NCI-H2227 (cell line): ENCODE data around the gene KLHL26.

ENCODE experiments used
- DNase-seq: peaks from one replicate; lab custom pipeline; 2025; ENCODE audit not compliant: unreplicated experiment; lab: John Stamatoyannopoulos, UW

The KLHL26 gene

GRCh38 chr19:18647807-18648206, 11.0 kb downstream of the KLHL26 start:
- DNase-seq = no peak

DNA sequence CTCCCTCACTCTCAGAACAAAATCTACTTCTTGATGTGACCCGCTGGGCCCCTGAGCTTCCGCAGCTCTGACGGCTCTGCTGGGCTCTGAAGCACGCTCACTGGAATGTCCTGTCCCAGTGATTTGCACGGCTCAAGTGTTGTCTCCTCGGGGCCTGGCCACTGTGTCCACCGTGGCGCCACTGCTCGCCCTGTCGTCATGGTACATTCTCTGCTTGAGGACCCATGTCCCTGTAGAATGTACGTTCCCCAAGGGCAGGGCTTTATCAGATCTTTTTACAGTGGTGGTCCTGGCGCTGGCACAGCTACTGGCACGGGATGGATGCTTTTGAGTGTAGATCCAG, 12.1 kb downstream of the KLHL26 start:
- no peak for DNase-seq

GRCh38 chr19:18649371-18650020, 12.7 kb downstream of the KLHL26 start:
- peak; percentile 74 for DNase-seq

GRCh38 chr19:18650021-18650390, 13.2 kb downstream of the KLHL26 start:
- no peak for DNase-seq

GRCh38 chr19:18650468-18651041, 13.7 kb downstream of the KLHL26 start:
- DNase-seq = no peak

DNA sequence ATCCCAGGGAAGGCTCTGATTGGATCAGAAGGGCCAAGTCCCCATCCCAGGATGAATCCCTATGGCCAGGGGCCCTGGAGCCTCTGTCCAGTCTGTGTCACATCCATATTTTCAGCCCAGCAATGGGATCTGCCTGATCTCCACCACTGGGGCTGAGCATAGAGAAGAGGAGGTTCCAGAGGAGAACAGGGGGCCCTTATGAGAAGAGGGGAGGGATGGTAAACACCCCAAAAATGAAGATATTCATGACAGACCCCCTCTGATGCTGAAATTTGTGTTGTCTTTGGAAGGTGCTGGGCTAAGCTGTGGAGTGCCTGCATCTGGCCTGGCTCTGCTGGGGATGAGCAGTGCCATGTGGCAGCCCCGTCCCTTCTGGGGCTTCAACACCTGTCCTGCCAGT, 14.5 kb downstream of the KLHL26 start:
- no peak for DNase-seq

GRCh38 chr19:18651733-18652132, 14.9 kb downstream of the KLHL26 start:
- no peak for DNase-seq

GRCh38 chr19:18653853-18654252, 17.0 kb downstream of the KLHL26 start:
- no peak for DNase-seq

DNA sequence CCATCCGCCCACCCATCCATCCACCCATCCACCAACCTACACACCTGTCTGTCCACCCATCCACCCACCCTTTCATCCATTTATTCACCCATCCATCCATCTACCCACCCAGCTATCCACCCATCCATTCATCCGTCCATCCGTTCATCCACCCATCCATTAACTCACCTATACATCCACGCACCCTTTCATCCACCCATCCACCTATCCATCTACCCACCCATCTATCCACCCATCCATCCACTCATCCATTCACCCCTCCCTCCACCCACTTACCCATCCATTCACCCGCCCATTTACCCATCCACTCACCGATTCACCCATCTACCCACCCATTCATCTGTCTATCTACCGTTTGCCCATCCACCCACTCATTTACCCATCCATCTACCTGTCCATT, 17.6 kb downstream of the KLHL26 start:
- no peak for DNase-seq

- DNase-seq = no peak
Observed at GRCh38 chr19:18655173-18655844, 18.5 kb downstream of the KLHL26 start.

DNA sequence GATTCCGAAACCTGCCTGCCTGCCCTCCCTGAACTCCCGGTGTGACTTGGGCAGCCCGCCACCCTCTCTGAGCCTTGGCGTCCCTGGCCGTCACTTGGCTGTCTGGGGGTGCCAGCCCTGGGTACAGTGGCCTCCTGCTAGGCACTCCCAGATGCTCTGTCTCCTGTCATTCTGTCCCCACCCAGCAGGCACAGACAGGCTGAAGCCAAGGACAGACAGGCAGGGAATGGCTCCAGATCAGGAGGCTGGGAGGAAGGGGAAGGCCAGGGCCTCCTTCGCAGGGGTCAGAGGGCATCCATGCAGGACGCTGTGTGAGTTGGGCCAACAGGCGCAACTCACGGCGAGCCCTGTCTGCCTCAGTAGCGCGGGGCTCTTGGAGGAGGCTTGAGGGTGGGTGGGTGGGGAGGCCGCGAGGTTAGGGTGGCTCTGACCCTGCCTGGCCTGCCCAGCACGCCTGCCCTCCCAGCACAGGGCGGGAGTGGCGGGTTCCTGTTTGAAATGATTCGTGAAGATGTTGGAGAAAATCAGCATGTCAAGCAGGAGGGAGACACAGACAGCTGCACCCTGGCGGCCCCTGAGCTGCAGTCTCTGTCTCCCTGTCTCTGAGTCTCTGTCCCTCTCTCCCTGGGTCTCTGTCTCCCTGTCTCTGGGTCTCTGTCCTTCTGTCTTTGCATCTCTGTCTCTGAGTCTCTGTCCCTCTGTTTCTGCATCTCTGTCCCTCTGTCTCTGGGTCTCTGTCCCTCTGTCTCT, 19.7 kb downstream of the KLHL26 start:
- DNase-seq = no peak

DNA sequence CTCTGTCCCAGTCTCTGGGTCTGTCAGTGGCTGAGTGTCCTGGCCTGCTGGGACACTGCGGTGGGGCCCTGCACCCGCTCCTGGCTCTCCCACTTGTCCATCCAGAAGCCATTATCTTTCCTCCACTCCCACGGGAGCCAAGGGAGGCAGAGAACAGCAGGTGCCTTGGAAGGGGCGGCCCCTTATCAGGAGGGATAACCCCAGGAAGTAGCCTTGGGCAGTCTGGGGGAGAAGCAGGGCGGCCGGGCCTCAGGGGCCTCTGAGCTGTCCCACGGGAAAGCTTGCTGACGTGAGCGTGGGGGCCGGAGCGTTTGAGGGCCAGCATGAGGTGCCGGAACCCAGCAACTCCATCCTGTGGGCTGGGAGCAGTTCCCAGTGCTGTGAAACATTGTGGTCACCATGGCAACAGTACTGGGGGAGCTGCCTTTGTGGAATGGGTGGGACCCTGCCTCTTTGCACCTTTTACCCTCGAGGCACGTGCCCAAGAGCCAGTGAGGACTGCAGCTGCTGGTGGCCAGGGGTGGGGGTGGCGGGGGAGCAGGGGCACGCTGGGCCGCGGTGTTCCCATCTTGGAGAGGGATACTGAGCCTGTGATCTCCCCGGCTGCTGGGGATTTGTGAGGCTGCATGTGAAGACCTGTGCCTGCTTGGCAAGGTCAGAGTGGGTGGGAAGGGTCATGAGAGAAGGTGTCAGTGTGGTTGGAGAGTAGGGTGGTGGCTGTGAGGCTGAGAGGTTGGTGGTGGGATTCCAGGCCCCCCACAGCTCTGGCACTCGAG, 20.9 kb downstream of the KLHL26 start:
- peak; percentile 57 for DNase-seq

GRCh38 chr19:18658366-18658855, 21.6 kb downstream of the KLHL26 start:
- DNase-seq = no peak

- DNase-seq = no peak
Observed at GRCh38 chr19:18659281-18660050, 22.6 kb downstream of the KLHL26 start.

DNA sequence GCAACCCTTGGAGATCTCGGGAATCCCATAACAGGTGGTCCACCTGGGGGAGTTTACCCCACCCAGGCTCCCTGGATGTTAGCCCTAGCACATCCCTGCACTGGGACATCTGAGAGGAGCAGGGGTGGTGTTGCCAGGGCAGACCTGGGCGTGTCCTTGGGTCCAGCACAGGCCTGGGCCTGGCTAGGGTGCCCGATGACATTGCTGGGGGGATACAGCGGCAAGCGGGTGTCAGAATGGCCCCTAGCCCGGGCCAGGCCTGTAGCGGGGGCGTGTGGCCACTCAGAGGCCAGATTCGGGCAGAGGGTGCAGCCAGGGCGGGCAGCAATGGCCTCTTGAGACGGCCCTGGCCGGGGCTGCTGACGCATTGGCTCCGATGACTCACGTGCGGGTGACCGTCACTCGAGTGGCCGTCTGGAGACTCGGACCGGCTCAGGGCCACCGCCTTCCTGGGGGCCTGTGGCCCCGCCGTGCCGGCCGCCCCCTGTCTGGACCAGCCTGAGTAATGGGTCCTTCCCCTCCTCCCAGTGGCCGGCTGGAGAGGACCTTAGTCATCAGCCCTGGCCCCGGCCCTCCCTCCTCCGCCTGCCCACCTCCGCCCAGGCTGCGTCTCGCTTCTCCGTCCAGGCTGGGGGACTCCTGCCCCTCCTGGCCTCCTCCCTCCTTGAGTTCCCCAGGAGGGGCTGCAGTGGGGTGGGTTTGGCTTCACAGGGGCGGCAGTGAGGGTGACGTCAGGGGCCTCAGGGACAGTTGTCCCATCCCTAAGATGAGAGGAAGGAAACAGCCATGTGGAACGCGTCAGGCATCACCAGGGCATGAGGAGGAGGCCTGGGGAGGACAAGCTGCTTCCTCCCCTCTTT, 23.5 kb downstream of the KLHL26 start:
- no peak for DNase-seq

- no peak for DNase-seq
Observed at GRCh38 chr19:18660939-18661670, 24.3 kb downstream of the KLHL26 start.

- no peak for DNase-seq
Observed at GRCh38 chr19:18662972-18663732, 26.3 kb downstream of the KLHL26 start.

GRCh38 chr19:18663940-18664530, 27.2 kb downstream of the KLHL26 start:
- no peak for DNase-seq
